Measurements from ENCODE around the gene FTCD. TPM values are rescaled to one million over a fixed set of nuclear protein-coding genes. Genes with fewer than 3 reads are reported as not detected.

Gene FTCD
- polyA plus RNA-seq, 3 donors, result not detected

- H3K27ac ChIP-seq (ENCODE audit: low read depth in 1 of 2, low read length in 2 of 2), result no peak overlapping the region
- no peaks in the 10 kb centered on the region for H4K20me1 ChIP-seq (ENCODE audit: insufficient read depth, low read length)
- peak in 1 of 3 donors; percentile 0 for DNase-seq
- H3K36me3 Mint-ChIP-seq, result no peaks in the 10 kb centered on the region
- peaks cover 0 to 18% of the 10 kb centered on the region in 2 donors for H3K9me3 ChIP-seq (replicated peaks in 1 of 2; ENCODE audit: control insufficient read depth in 1 of 2, insufficient read depth in 1 of 2, low read length in 2 of 2)
- no peaks in the 10 kb centered on the region for H3K79me2 ChIP-seq (ENCODE audit: insufficient read depth, low read length)
- WGBS (ENCODE audit: insufficient coverage), result 47% methylated on average over 14 of the region's 18 CpGs
- H3K4me3 ChIP-seq (replicated peaks in 1 of 3; ENCODE audit: low read depth in 2 of 3, low read length in 3 of 3), result no peak overlapping the region
- peak overlapping the region in 1 of 2 donors; percentile 70 for H3K4me3 Mint-ChIP-seq
- peaks cover 12 to 36% (median 26%) of the 10 kb centered on the region in 7 donors for H3K9me3 Mint-ChIP-seq
- intact Hi-C loops (cut with micrococcal nuclease), result no loop called here
- no peaks in the 10 kb centered on the region for H3K36me3 ChIP-seq (replicated peaks in 1 of 2; ENCODE audit: control insufficient read depth in 1 of 2, insufficient read depth in 2 of 2, low read length in 2 of 2)
- H3K27me3 ChIP-seq (ENCODE audit: control insufficient read depth in 2 of 2, insufficient read depth in 2 of 2, low read length in 2 of 2), result peaks cover 15 to 47% of the 10 kb centered on the region in 2 donors
- H2AFZ ChIP-seq (ENCODE audit: insufficient read depth, low read depth, low read length, poor library complexity, severe bottlenecking), result no peak overlapping the region
- no peaks in the 10 kb centered on the region for H3K4me1 Mint-ChIP-seq
- H3K27ac Mint-ChIP-seq, result no peak overlapping the region
- H3K4me2 ChIP-seq (replicated peaks; ENCODE audit: extremely low read depth, low read length, poor library complexity, severe bottlenecking), result no peak overlapping the region
- no peak for TF ChIP-seq CTCF (IDR thresholded peaks at IDR 0.05)
- no peaks in the 10 kb centered on the region for H3K4me1 ChIP-seq (ENCODE audit: control insufficient read depth in 1 of 2, insufficient read depth in 2 of 2, low read length in 2 of 2)
- peaks cover 42 to 69% (median 52%) of the 10 kb centered on the region in 3 donors for H3K27me3 Mint-ChIP-seq (ENCODE audit: low read depth in 3 of 3)
- no peak overlapping the region for H3K9ac ChIP-seq (ENCODE audit: insufficient read depth, low read length, poor library complexity, severe bottlenecking)
Observed at GRCh38 chr21:46099476-46099875, 55.9 kb downstream of the FTCD start.

DNA sequence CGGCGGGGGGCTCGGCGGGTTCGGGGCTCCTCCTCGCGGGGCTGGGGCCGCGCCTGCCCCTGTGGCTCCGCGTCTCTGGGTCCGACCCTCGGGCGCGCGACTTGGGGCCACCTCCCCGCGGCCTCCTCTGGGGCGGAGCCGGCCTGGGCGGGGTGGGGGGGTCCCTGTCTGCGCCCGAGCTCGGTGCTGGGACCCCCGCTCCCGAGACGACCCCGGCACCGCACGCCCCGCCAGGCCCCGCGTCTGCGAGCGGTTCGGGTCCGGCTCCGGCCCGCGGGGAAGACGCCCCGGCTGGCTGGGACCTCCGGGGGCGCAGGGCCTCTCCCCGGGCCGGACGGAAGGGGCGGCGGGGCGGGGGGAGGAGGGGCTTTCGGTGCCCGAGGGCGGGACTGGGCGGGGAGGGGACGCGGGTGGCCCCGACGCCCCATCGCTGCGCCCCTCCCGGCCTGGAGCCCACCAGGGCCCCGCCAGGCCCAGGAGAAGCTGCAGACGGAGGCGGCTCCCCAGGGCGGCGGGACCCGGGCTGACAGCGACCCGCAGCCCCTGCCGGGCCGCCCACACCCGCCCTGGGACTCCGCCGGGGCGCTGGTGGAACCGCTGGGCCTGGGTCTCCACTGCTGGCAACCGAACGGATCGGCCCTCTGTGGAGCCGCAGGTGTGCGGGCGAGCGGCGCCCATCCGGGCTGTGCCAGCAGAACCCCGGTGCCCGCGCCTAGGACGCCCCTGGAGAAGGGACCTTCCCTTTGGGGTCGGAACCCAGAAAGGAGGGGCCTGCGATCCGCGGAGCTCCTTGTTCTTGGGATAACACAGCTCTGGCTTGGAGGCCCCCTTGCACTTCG is 56.9 kb downstream of the FTCD start:
- H3K27me3 ChIP-seq (ENCODE audit: control insufficient read depth in 2 of 2, insufficient read depth in 2 of 2, low read length in 2 of 2), result peaks cover 11 to 45% of the 10 kb centered on the region in 2 donors
- peaks cover 0 to 14% of the 10 kb centered on the region in 2 donors for H3K9me3 ChIP-seq (replicated peaks in 1 of 2; ENCODE audit: control insufficient read depth in 1 of 2, insufficient read depth in 1 of 2, low read length in 2 of 2)
- 2% methylated on average over 76 of the region's 94 CpGs for WGBS (ENCODE audit: insufficient coverage)
- H3K4me2 ChIP-seq (replicated peaks; ENCODE audit: extremely low read depth, low read length, poor library complexity, severe bottlenecking), result peak overlapping the region; percentile 42
- H2AFZ ChIP-seq (ENCODE audit: insufficient read depth, low read depth, low read length, poor library complexity, severe bottlenecking), result peak overlapping the region; percentile 13
- H3K4me3 ChIP-seq (replicated peaks in 1 of 3; ENCODE audit: low read depth in 2 of 3, low read length in 3 of 3), result peak overlapping the region in 1 of 3 experiments; percentile 34
- no peak overlapping the region for H3K9ac ChIP-seq (ENCODE audit: insufficient read depth, low read length, poor library complexity, severe bottlenecking)
- no peaks in the 10 kb centered on the region for H3K36me3 Mint-ChIP-seq
- H3K36me3 ChIP-seq (replicated peaks in 1 of 2; ENCODE audit: control insufficient read depth in 1 of 2, insufficient read depth in 2 of 2, low read length in 2 of 2), result no peaks in the 10 kb centered on the region
- no peaks in the 10 kb centered on the region for H3K79me2 ChIP-seq (ENCODE audit: insufficient read depth, low read length)
- H4K20me1 ChIP-seq (ENCODE audit: insufficient read depth, low read length), result no peaks in the 10 kb centered on the region
- H3K27me3 Mint-ChIP-seq (ENCODE audit: low read depth in 3 of 3), result peaks cover 40 to 63% (median 51%) of the 10 kb centered on the region in 3 donors
- no peak overlapping the region for H3K27ac Mint-ChIP-seq
- intact Hi-C loops (cut with micrococcal nuclease), result no loop called here
- H3K27ac ChIP-seq (ENCODE audit: low read depth in 1 of 2, low read length in 2 of 2), result no peak overlapping the region
- no peaks in the 10 kb centered on the region for H3K4me1 ChIP-seq (ENCODE audit: control insufficient read depth in 1 of 2, insufficient read depth in 2 of 2, low read length in 2 of 2)
- TF ChIP-seq CTCF (IDR thresholded peaks at IDR 0.05), result no peak
- peaks cover 7 to 30% (median 20%) of the 10 kb centered on the region in 7 donors for H3K9me3 Mint-ChIP-seq
- no peaks in the 10 kb centered on the region for H3K4me1 Mint-ChIP-seq
- peak overlapping the region in 1 of 2 donors; percentile 70 for H3K4me3 Mint-ChIP-seq
- DNase-seq, result peak in 1 of 3 donors; percentile 1

Measured in CD14-positive monocyte (primary cell).